ENCODE data around the gene CORO1C. TPM values are rescaled to one million over a fixed set of nuclear protein-coding genes. Genes with fewer than 3 reads are reported as not detected.
A peak's percentile ranks its signal among the peaks of the same experiment; 100 is the strongest.

The CORO1C gene
- polyA plus RNA-seq (2013) = 213 and 229 TPM in 2 replicates

DNA sequence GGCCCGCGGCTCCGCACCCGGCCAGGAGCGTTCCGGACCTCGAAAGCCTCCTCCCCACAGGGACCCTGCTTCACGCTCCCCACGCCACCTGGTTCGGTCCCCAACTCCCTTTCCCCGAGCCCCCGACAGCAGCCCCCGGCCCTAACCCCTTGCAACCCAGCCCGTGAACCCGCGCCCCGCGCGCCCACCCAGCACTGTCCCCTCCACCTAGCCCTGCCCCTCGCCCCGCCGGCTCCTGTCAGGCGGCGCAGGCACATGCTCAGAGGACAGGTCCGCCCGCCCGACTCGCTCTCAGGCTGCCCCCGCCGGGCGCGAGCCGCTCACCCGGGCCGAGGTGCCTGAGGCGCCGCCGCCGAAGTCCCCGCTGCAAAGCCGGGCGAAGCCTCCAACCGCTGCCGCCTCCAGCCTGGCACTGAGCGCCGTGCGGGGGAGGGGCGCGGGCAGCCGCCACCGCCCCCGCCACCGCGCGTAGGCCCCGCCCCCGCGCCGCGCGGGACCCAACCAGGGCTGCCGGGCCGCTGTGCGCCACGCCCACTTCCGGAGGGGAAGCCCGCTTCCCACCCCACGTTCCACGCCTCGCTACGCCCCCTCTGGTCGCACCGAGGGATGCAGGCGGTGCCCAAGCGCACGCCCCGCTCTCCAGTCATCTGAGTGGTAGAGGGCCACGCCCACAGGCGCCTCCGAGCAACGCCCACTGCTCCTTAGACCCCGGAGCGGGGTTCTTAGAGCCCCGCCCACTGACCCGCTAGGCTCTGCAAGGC is at the start of gene CORO1C:
TSS of gene CORO1C (minus strand) at position 414 of the 761 bp plus-strand sequence. CDS start 30,200 bp downstream, outside the sequence.
- H3K14ac ChIP-seq (ENCODE audit: low read length) = peak within 1 kb of the TSS; percentile 96
- H3K36me3 ChIP-seq (ENCODE audit: control insufficient read depth in 1 of 2, insufficient read depth in 2 of 2, low read length in 2 of 2) = no peaks in the 10 kb centered on the region
- peaks cover 20% of the 10 kb centered on the region for H3K79me2 ChIP-seq (ENCODE audit: control insufficient read depth, insufficient read depth, low read length, poor library complexity)
- H3K4me3 ChIP-seq (ENCODE audit: low read depth, low read length) = peak within 1 kb of the TSS; percentile 100
- H2BK12ac ChIP-seq (ENCODE audit: low read length) = peak within 1 kb of the TSS; percentile 76
- H3K27me3 ChIP-seq (ENCODE audit: insufficient read depth, low read length) = no peaks in the 10 kb centered on the region
- peak within 1 kb of the TSS; percentile 92 for H2BK120ac ChIP-seq (ENCODE audit: insufficient read depth, low read length, poor library complexity)
- peak within 1 kb of the TSS; percentile 61 for H3K4me2 ChIP-seq (ENCODE audit: low read length)
- peak within 1 kb of the TSS; percentile 75 for H2AK5ac ChIP-seq (ENCODE audit: low read length)
- H3K4ac ChIP-seq (ENCODE audit: low read depth, low read length) = peak within 1 kb of the TSS; percentile 100
- peak within 1 kb of the TSS; percentile 94 for H2BK5ac ChIP-seq (ENCODE audit: low read depth, low read length, poor library complexity)
- H3K18ac ChIP-seq (ENCODE audit: low read length) = peak within 1 kb of the TSS; percentile 97
- H3K9me3 ChIP-seq (ENCODE audit: insufficient read depth, low read depth, low read length) = no peaks in the 10 kb centered on the region
- WGBS (ENCODE audit: extremely low coverage, insufficient coverage, insufficient read length) = no CpG with 5 or more reads among the region's 85 CpGs
- peaks cover 20% of the 10 kb centered on the region for H3K79me1 ChIP-seq (ENCODE audit: low read length)
- H4K12ac ChIP-seq (ENCODE audit: low read depth, low read length) = peak within 1 kb of the TSS; percentile 75
- peaks cover 2 to 8% of the 10 kb centered on the region in 2 experiments for H3K4me1 ChIP-seq (ENCODE audit: control insufficient read depth in 1 of 2, insufficient read depth in 2 of 2, low read length in 2 of 2)
- peak within 1 kb of the TSS; percentile 97 for H3K27ac ChIP-seq (ENCODE audit: low read depth, low read length)
- peak within 1 kb of the TSS; percentile 66 for H2AFZ ChIP-seq (ENCODE audit: insufficient read depth, low read length, poor library complexity)
- no peak within 1 kb of the TSS for H3K23ac ChIP-seq (ENCODE audit: low read length)
- peak within 1 kb of the TSS; percentile 88 for H4K8ac ChIP-seq (ENCODE audit: low read depth, low read length)
- peak within 1 kb of the TSS; percentile 99 for H3K9ac ChIP-seq (ENCODE audit: low read length)
- H4K91ac ChIP-seq (ENCODE audit: low read depth, low read length) = peak within 1 kb of the TSS; percentile 89
- peak; percentile 97 to 99 for DNase-seq

DNA sequence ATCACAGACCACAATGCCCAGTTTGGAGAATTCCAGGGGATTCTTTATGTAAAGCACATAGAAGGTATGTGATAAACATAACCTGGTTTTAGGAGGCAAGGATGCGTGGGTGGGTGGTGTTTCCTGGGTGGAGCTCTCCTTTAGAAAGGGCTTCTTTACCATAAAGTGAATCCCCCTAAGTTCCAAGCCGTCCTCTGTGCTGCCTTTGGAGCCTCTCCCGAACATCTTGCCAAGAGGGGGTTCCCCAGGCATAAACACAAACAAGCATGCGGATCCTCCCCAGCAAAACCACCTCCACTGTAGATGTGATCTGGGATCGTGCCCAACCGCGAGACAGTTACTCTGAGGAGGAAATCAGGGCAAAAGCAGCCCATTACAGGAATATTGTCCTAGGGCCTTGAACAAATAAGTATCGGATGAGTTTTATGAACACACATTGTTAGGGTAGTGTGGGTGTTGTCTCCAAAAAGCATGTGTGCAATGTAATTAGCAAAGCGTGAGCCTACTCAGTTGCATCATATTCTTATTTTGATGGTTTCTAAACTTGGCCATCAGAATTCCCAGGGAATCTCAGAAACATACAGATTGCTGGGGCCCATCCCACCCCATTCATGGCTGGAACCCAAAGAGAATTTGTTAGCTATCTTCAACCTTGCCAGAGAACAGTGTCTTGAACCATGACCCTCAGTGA is 48.8 kb upstream of the CORO1C start:
- Histone ChIP-seq H3K79me2 (ENCODE audit: control insufficient read depth, insufficient read depth, low read length, poor library complexity) (no peaks in the 10 kb centered on the region), H3K18ac (ENCODE audit: low read length) (no peak overlapping the region), H4K12ac (ENCODE audit: low read depth, low read length) (no peak overlapping the region), H3K79me1 (ENCODE audit: low read length) (no peaks in the 10 kb centered on the region), H2BK120ac (ENCODE audit: insufficient read depth, low read length, poor library complexity) (no peak overlapping the region), H3K4ac (ENCODE audit: low read depth, low read length) (no peak overlapping the region), H3K27me3 (ENCODE audit: insufficient read depth, low read length) (no peaks in the 10 kb centered on the region), H3K23ac (ENCODE audit: low read length) (no peak overlapping the region), H3K4me1 (ENCODE audit: control insufficient read depth in 1 of 2, insufficient read depth in 2 of 2, low read length in 2 of 2) (no peaks in the 10 kb centered on the region), H2AFZ (ENCODE audit: insufficient read depth, low read length, poor library complexity) (no peak overlapping the region), H4K8ac (ENCODE audit: low read depth, low read length) (no peak overlapping the region), H3K9me3 (ENCODE audit: insufficient read depth, low read depth, low read length) (peaks cover 2% of the 10 kb centered on the region), H3K4me2 (ENCODE audit: low read length) (no peak overlapping the region), H2BK5ac (ENCODE audit: low read depth, low read length, poor library complexity) (no peak overlapping the region), H3K9ac (ENCODE audit: low read length) (no peak overlapping the region), H4K91ac (ENCODE audit: low read depth, low read length) (no peak overlapping the region), H3K4me3 (ENCODE audit: low read depth, low read length) (no peak overlapping the region), H3K36me3 (ENCODE audit: control insufficient read depth in 1 of 2, insufficient read depth in 2 of 2, low read length in 2 of 2) (peaks cover 17% of the 10 kb centered on the region in 2 experiments), H2AK5ac (ENCODE audit: low read length) (no peak overlapping the region), H3K27ac (ENCODE audit: low read depth, low read length) (no peak overlapping the region), H3K14ac (ENCODE audit: low read length) (no peak overlapping the region), H2BK12ac (ENCODE audit: low read length) (no peak overlapping the region)
- DNase-seq = no peak
- no CpG with 5 or more reads among the region's 9 CpGs for WGBS (ENCODE audit: extremely low coverage, insufficient coverage, insufficient read length)

DNA sequence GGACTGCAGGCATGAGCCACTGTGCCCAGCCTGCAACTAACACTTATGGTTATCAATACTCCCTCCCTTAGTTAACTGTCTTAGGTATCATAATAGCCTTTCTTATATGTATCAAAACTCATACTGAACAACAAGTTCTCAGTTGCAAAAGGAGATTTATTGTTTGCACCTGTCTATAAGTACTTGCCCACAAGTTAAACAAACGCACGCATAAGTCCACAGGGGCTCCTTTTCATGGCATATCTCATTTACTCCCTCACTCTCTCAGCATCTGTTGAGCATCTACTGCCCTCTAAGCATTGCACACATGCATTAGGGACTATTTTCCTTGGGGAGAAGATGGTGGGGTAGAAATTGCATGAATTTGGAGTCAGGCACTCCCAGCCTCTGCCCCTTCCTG is 46.7 kb upstream of the CORO1C start:
- no peak for DNase-seq
- no CpG with 5 or more reads among the region's 2 CpGs for WGBS (ENCODE audit: extremely low coverage, insufficient coverage, insufficient read length)
- H2BK5ac ChIP-seq (ENCODE audit: low read depth, low read length, poor library complexity) = no peak overlapping the region

DNA sequence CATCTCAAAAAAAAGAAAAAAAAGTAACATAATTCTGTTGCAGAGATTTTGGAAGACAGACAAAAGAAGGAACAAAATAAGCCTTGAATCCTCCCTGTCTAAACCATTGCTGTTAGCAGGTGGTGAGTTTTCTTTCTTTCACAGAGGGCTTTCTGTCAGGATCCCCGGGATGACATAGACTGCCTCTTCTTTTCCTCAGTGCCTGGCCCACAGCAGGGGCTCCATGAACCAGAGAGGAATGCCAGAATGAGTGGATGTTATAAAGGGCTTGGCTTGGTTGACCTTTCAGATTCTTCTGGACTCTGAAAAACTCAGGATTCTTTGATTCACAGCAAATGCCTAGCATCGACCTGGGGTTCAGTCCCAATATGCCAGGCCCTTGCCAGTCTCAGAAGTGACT is 45.8 kb upstream of the CORO1C start:
- Histone ChIP-seq H2BK12ac (ENCODE audit: low read length) (no peak overlapping the region), H3K36me3 (ENCODE audit: control insufficient read depth in 1 of 2, insufficient read depth in 2 of 2, low read length in 2 of 2) (peaks cover 0 to 2% of the 10 kb centered on the region in 2 experiments), H2BK120ac (ENCODE audit: insufficient read depth, low read length, poor library complexity) (no peak overlapping the region), H3K79me2 (ENCODE audit: control insufficient read depth, insufficient read depth, low read length, poor library complexity) (no peaks in the 10 kb centered on the region), H2AK5ac (ENCODE audit: low read length) (no peak overlapping the region), H4K91ac (ENCODE audit: low read depth, low read length) (no peak overlapping the region), H3K14ac (ENCODE audit: low read length) (no peak overlapping the region), H3K79me1 (ENCODE audit: low read length) (no peaks in the 10 kb centered on the region), H3K4me3 (ENCODE audit: low read depth, low read length) (no peak overlapping the region), H2BK5ac (ENCODE audit: low read depth, low read length, poor library complexity) (no peak overlapping the region), H3K9me3 (ENCODE audit: insufficient read depth, low read depth, low read length) (peaks cover 3% of the 10 kb centered on the region), H3K23ac (ENCODE audit: low read length) (no peak overlapping the region), H3K27ac (ENCODE audit: low read depth, low read length) (no peak overlapping the region), H3K4me2 (ENCODE audit: low read length) (no peak overlapping the region), H2AFZ (ENCODE audit: insufficient read depth, low read length, poor library complexity) (no peak overlapping the region), H3K9ac (ENCODE audit: low read length) (no peak overlapping the region), H4K8ac (ENCODE audit: low read depth, low read length) (no peak overlapping the region), H3K4me1 (ENCODE audit: control insufficient read depth in 1 of 2, insufficient read depth in 2 of 2, low read length in 2 of 2) (peaks cover 2 to 3% of the 10 kb centered on the region in 2 experiments), H4K12ac (ENCODE audit: low read depth, low read length) (no peak overlapping the region), H3K27me3 (ENCODE audit: insufficient read depth, low read length) (no peaks in the 10 kb centered on the region), H3K4ac (ENCODE audit: low read depth, low read length) (no peak overlapping the region), H3K18ac (ENCODE audit: low read length) (no peak overlapping the region)
- DNase-seq = no peak
- WGBS (ENCODE audit: extremely low coverage, insufficient coverage, insufficient read length) = no CpG with 5 or more reads among the region's 2 CpGs

More for the DNA sequence above, 46.7 kb upstream of the CORO1C start:
- Histone ChIP-seq H3K9me3 (ENCODE audit: insufficient read depth, low read depth, low read length) (peaks cover 5% of the 10 kb centered on the region), H3K14ac (ENCODE audit: low read length) (no peak overlapping the region), H3K18ac (ENCODE audit: low read length) (no peak overlapping the region), H4K12ac (ENCODE audit: low read depth, low read length) (no peak overlapping the region), H3K79me2 (ENCODE audit: control insufficient read depth, insufficient read depth, low read length, poor library complexity) (no peaks in the 10 kb centered on the region), H3K4me1 (ENCODE audit: control insufficient read depth in 1 of 2, insufficient read depth in 2 of 2, low read length in 2 of 2) (peaks cover 0 to 3% of the 10 kb centered on the region in 2 experiments), H3K27ac (ENCODE audit: low read depth, low read length) (no peak overlapping the region), H3K4me2 (ENCODE audit: low read length) (no peak overlapping the region), H3K79me1 (ENCODE audit: low read length) (no peaks in the 10 kb centered on the region), H2BK120ac (ENCODE audit: insufficient read depth, low read length, poor library complexity) (no peak overlapping the region), H4K8ac (ENCODE audit: low read depth, low read length) (no peak overlapping the region), H3K4me3 (ENCODE audit: low read depth, low read length) (no peak overlapping the region), H3K9ac (ENCODE audit: low read length) (no peak overlapping the region), H2BK12ac (ENCODE audit: low read length) (no peak overlapping the region), H3K4ac (ENCODE audit: low read depth, low read length) (no peak overlapping the region), H3K27me3 (ENCODE audit: insufficient read depth, low read length) (no peaks in the 10 kb centered on the region), H3K23ac (ENCODE audit: low read length) (no peak overlapping the region), H3K36me3 (ENCODE audit: control insufficient read depth in 1 of 2, insufficient read depth in 2 of 2, low read length in 2 of 2) (peaks cover 3% of the 10 kb centered on the region in 2 experiments), H2AK5ac (ENCODE audit: low read length) (no peak overlapping the region), H2AFZ (ENCODE audit: insufficient read depth, low read length, poor library complexity) (no peak overlapping the region), H4K91ac (ENCODE audit: low read depth, low read length) (no peak overlapping the region)
